HG03442 (cell line): ENCODE measurements around the gene PIKFYVE.
"Not testable (repeated sequence)": the region's sequence is repeated elsewhere in the genome, so short reads cannot be mapped to it uniquely, and the experiment has no call there.

Source experiments
- ATAC-seq: cut with Tn5 transposase; IDR thresholded peaks from one replicate; pipeline ENCODE4 v1.9.1; 2021; ENCODE audit warnings: mild to moderate bottlenecking, moderate library complexity; ENCODE audit not compliant: unreplicated experiment

PIKFYVE gene

GRCh38 chr2:208356846-208357574 is 91.0 kb downstream of the PIKFYVE start:
- no peak for ATAC-seq

DNA sequence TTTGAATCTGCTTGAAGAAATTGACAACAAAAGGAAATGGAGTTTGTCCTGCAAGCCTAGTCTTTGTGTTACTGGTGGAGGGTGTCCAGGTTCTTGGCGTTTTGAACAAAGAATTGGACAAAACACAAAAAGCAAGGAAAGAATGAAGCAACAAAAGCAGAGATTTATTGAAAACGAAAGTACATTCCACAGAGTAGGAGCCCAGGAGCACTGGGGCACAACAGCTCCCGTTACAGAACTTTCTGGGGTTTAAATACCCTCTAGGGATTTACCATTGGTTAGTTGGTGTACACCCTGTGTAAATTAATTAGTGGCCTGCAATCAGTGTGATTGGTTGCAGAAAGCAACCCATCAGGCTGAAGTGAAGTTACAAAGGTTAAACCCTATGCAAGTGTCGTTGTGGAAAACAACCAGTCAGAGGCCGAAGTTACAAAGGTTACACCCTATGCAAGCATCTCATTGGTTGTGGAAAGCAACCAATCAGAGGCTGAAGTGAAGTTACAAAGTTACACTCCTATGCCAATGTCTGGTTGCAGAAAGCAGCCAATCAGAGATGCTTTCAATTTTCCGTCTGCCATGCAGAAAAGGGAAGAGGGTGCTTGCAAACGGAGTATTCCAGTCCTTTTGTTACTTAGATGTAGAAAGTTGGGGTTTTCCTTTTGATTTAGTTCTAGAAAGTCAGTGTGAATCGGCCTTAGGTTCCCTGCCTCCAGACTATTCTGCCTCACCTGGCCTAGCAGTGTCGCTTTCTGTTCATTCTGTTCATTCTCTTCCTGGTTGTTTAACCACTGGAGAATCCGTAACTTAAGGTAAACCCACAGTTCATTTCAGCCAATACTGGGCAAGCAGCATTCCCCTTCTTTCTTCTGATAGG is 92.9 kb downstream of the PIKFYVE start:
- no peak for ATAC-seq

GRCh38 chr2:208359632-208359986 is 93.6 kb downstream of the PIKFYVE start:
- no peak for ATAC-seq

- ATAC-seq: no peak
These were observed 94.4 kb downstream of the PIKFYVE start for GRCh38 chr2:208360259-208361076.

DNA sequence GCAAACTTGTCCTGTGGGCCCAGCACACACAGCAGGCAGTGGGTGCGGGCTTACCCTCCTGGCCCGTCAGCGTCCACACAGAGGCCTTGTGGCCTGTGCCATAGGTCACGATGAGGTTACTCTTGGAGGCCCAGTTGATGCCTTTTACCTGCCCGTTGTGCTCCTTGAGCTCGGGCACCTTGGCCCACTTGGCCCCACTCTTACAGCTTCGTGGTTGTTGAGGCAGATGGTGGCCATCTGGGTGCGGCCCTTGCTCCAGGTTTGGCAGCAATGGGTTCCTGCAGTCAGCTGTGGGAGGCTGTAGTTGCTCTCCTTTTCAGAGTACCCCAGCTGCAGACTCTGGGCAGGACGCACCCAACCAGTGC is 95.0 kb downstream of the PIKFYVE start:
- no peak for ATAC-seq

- ATAC-seq: peak; percentile 53
These were observed 97.4 kb downstream of the PIKFYVE start for GRCh38 chr2:208363485-208363884.

DNA sequence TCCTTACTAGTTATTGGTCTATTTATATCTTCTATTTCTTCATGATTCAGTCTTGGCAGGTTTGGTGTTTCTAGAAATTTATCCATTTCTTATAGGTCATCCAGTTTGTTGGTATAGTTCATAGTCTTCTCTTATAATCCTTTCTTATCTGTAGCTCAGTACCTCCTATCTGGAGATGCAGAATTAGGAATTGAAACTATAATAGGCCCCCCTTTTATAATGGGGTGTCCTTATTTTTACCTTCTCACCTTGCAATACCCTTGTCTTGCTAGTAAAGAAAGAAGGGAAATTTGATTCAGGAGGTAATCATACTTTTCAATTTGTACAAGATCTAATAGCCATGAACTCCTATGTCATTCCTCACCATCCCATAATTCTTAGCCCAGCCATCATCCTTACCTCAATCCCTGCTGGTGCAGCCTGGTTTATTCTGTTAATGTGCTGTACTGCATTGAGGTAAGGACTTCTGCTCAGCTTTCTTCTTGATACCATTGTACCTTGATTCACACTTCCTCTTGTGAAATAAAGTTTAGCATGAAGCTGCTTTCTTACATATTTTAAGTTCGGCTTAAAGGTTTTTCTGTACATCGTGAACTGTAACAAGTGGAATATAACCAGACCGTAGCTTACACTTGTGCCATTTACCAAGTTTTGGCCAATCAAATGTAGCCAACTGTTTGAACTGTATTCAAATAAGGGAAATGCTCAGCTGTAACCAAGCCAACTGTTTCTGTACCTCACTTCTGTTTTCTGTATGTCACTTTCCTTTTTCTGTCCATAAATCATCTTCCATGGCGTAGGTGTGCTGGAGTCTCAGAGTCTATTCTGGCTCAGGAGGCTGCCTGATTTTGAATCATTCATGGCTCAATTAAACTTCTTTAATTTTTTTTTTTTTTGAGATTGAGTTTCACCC is 100.4 kb downstream of the PIKFYVE start:
- peak; percentile 63 for ATAC-seq

- no peak for ATAC-seq
These were observed 103.0 kb downstream of the PIKFYVE start for GRCh38 chr2:208369091-208369490.

DNA sequence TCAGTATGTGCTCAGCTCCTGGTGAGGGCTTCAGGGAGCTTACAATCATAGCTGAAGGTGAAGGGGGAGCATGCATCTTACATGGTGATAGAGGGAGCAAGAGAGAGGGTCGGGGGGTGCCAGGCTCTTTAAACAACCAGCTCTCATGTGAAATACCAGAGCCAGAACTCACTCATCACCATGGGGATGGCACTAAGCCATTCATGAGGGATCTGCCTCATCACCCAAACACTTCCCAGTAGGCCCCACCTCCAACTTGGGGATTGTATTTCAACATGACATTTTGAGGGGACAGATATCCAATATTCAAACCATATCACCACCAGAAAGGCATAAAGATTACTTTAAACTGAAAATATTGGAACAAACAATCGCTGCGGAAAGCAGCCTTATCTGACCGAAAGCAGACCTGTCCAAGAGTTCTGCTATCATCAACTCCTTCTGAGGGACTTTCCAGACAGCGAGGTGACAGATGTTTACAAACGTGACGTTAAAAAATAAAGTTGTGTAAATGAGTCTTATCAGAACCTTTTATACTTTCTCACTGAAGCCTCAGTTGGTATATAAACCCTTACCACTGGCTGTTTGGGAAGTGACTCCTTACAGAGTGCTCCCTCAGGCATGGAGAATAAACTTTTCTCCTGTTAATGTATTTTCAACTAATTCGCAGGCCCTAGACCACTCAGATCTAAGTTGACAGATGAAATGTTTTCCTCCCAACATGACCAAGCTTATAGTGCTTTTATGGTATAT is 105.0 kb downstream of the PIKFYVE start:
- no peak for ATAC-seq

- ATAC-seq: no peak
These were observed 105.5 kb downstream of the PIKFYVE start for GRCh38 chr2:208371634-208371935.

GRCh38 chr2:208373460-208374089 is 107.5 kb downstream of the PIKFYVE start:
- peak; percentile 60 for ATAC-seq

DNA sequence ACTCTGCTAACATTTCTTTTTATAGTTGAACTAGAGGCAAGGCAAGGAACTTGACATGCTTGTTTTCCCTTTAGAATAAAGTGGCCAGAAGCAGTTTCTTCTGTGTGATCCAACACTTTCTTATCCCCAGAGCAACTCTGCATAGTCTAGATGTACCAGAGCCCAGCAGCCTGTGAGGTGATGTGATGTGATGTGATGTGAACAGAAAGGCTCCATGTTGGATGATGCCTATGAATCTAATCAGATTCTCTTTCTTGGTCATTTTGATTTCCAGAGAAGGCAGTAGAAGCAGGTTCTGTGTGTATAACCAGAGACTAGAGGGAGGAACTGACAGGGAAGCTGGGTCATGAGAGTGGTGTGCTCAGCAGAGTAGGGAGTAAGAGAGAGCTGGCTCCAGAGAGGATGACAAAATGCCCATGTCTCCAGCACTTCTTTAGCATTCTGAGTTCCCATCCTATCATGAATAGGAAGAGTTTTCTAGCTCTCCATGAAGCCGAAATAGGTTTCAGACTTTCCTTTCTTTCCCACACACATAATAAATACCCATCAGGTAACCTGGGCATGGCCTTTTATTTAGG is 109.5 kb downstream of the PIKFYVE start:
- no peak for ATAC-seq

DNA sequence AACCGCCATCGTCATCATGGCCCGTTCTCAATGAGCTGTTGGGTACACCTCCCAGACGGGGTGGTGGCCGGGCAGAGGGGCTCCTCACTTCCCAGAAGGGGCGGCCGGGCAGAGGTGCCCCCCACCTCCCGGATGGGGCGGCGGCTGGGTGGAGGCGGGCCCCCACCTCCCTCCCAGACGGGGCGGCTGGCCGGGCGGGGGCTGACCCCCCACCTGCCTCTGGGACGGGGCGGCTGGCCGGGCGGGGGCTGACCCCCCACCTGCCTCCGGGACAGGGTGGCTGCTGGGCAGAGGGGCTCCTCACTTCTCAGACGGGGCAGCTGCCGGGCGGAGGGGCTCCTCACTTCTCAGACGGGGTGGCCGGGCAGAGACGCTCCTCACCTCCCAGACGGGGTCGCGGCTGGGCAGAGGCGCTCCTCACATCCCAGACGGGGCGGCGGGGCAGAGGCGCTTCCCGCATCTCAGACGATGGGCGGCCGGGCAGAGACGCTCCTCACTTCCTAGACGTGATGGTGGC is 111.3 kb downstream of the PIKFYVE start:
- not testable (repeated sequence) for ATAC-seq

GRCh38 chr2:208379192-208379591 is 113.1 kb downstream of the PIKFYVE start:
- no peak for ATAC-seq

DNA sequence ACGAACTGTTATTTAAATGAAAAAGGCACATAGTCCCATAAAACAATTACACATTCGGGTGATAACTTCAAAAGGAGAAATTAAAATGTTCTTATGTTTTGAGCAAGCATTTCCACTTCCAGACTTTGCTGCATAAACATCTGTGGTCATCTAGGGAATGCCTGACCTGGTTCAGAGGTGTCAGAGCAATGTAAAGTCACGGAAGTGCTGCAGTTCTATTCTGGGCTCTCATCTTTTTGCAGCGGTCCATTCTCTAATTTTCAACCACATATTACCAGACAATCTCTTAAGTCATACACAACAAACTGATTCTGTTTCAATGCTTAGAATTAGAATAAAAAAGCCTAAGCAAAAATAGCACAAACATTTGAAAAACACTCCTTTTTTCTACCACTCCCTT is 118.6 kb downstream of the PIKFYVE start:
- ATAC-seq: no peak

- ATAC-seq: no peak
These were observed 120.5 kb downstream of the PIKFYVE start for GRCh38 chr2:208386541-208386940.

DNA sequence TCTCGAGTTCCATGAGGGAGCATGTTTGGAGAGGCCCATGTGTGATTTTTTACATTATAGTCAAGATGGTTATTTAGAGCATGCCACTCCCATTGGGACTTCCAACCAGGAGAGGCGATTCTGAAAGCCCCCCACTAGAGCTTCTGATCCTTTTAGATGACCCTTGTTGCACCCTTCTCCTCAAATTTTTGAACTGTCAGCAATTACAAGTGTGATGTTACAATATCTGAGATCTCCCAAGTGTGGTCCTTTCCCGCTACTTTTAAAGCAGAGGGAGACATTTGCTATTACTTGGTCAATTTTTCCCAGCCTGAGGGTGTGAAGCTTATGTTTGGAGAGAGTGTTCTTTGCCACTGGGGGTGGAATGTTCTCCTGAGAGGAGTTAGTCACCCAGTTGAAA is 123.9 kb downstream of the PIKFYVE start:
- no peak for ATAC-seq

DNA sequence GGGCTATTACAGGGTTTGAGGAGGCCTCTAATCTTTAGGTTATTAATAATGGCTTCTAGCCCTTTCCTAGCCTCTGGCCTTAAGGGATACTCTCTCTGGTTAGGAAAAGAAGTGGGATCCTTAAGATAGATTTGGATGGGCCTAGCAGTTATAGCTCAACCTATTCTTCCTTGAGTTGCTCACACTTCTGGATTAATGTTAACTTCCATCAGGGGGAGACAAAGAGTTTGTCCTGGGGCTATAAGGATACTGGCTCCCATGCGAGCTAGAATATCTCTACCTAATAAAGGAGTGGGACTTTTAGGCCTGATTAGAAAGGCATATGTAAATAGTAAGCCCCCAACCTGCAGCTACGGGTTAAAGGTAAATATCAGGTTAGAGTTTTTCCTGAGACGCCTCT is 126.2 kb downstream of the PIKFYVE start:
- no peak for ATAC-seq

GRCh38 chr2:208396796-208397195 is 130.7 kb downstream of the PIKFYVE start:
- ATAC-seq: not testable (repeated sequence)
